ENCODE measurements around the gene ZNF747.
"Not testable (repeated sequence)": the region's sequence is repeated elsewhere in the genome, so short reads cannot be mapped to it uniquely, and the experiment has no call there.

- TF ChIP-seq SP1 (IDR thresholded peaks at IDR 0.05); ARNT (IDR thresholded peaks at IDR 0.05); ZNF384 (IDR thresholded peaks at IDR 0.05); TARDBP (IDR thresholded peaks at IDR 0.05); ELF4 (IDR thresholded peaks at IDR 0.05); L3MBTL2 (conservative IDR thresholded peaks at IDR 0.05); NFRKB (IDR thresholded peaks at IDR 0.05); SUZ12 (IDR thresholded peaks at IDR 0.05); CTBP1 (IDR thresholded peaks at IDR 0.05; ENCODE audit: borderline replicate concordance); FOXM1 (IDR thresholded peaks at IDR 0.05; ENCODE audit: borderline replicate concordance); HDGF (IDR thresholded peaks at IDR 0.05; ENCODE audit: borderline replicate concordance); FOXK2 (IDR thresholded peaks at IDR 0.05): not testable (repeated sequence)
Measured at GRCh38 chr16:30539986-30540526, 5.4 kb upstream of the ZNF747 start.

All from HEK293T (cell line).